ENCODE data around the gene SH2B2.

GRCh38 chr7:102251531-102252365, 34.9 kb upstream of the SH2B2 start:
- no peak for TF ChIP-seq CTCF (IDR thresholded peaks at IDR 0.05)
- no peak for TF ChIP-seq POLR2AphosphoS5 (IDR thresholded peaks at IDR 0.05)
- TF ChIP-seq POLR2A (IDR thresholded peaks at IDR 0.05), result no peak

Measured in prostate gland (tissue), 2 donors.